Measurements from ENCODE around the gene TUSC2. TPM values are rescaled to one million over a fixed set of nuclear protein-coding genes. Genes with fewer than 3 reads are reported as not detected.
A peak's percentile ranks its signal among the peaks of the same experiment; 100 is the strongest.

Gene TUSC2
- total and polyA plus RNA-seq, 2 of the 13 experiments (the other 11 are each of a cell fraction or from before 2014, with no cell fraction given) = 36.7 to 39.1 TPM

- TF ChIP-seq, protein P1, sequence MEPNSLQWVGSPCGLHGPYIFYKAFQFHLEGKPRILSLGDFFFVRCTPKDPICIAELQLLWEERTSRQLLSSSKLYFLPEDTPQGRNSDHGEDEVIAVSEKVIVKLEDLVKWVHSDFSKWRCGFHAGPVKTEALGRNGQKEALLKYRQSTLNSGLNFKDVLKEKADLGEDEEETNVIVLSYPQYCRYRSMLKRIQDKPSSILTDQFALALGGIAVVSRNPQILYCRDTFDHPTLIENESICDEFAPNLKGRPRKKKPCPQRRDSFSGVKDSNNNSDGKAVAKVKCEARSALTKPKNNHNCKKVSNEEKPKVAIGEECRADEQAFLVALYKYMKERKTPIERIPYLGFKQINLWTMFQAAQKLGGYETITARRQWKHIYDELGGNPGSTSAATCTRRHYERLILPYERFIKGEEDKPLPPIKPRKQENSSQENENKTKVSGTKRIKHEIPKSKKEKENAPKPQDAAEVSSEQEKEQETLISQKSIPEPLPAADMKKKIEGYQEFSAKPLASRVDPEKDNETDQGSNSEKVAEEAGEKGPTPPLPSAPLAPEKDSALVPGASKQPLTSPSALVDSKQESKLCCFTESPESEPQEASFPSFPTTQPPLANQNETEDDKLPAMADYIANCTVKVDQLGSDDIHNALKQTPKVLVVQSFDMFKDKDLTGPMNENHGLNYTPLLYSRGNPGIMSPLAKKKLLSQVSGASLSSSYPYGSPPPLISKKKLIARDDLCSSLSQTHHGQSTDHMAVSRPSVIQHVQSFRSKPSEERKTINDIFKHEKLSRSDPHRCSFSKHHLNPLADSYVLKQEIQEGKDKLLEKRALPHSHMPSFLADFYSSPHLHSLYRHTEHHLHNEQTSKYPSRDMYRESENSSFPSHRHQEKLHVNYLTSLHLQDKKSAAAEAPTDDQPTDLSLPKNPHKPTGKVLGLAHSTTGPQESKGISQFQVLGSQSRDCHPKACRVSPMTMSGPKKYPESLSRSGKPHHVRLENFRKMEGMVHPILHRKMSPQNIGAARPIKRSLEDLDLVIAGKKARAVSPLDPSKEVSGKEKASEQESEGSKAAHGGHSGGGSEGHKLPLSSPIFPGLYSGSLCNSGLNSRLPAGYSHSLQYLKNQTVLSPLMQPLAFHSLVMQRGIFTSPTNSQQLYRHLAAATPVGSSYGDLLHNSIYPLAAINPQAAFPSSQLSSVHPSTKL (CRISPR knock-in tag; IDR thresholded peaks at IDR 0.05) = peak; percentile 36
- TF ChIP-seq ZNF615 (CRISPR knock-in tag; IDR thresholded peaks at IDR 0.05; ENCODE audit: borderline replicate concordance) (no peak), PREB (CRISPR knock-in tag; IDR thresholded peaks at IDR 0.05) (no peak), CCAR2 (optimal IDR thresholded peaks at IDR 0.05; ENCODE audit: low read depth, low read length) (no peak), ZBTB20 (CRISPR knock-in tag; IDR thresholded peaks at IDR 0.05; ENCODE audit: borderline replicate concordance, low read depth) (peak; percentile 44; the same call in 1 of the 2 replicates), ZNF781 (CRISPR knock-in tag; IDR thresholded peaks at IDR 0.05; ENCODE audit: borderline replicate concordance, not compliant biosample characterization) (peak; percentile 92), IRF2 (CRISPR knock-in tag; IDR thresholded peaks at IDR 0.05) (peak; percentile 99), MLLT10 (CRISPR knock-in tag; IDR thresholded peaks at IDR 0.05) (no peak), ZNF598 (CRISPR knock-in tag; IDR thresholded peaks at IDR 0.05; ENCODE audit: borderline replicate concordance) (peak; percentile 70; the same call in 1 of the 2 replicates), SMAD3 (CRISPR knock-in tag; IDR thresholded peaks at IDR 0.05) (no peak), KDM5A (IDR thresholded peaks at IDR 0.05; ENCODE audit: borderline replicate concordance, low read length) (no peak; the same call in none of the 2 replicates), KAT7 (CRISPR knock-in tag; IDR thresholded peaks at IDR 0.05; ENCODE audit: borderline replicate concordance) (peak; percentile 56; the same call in 1 of the 2 replicates), PITX1 (CRISPR knock-in tag; IDR thresholded peaks at IDR 0.05) (peak; percentile 69), SRSF4 (IDR thresholded peaks at IDR 0.05; ENCODE audit: low read depth, low read length, poor library complexity, severe bottlenecking) (no peak), ZNF44 (CRISPR knock-in tag; IDR thresholded peaks at IDR 0.05) (0 out of 2 replicates have a peak, but pooled peaks have one; percentile 80), SATB2 (CRISPR knock-in tag; IDR thresholded peaks at IDR 0.05) (no peak; the same call in 1 of the 2 replicates)
- TF ChIP-seq, protein P2, sequence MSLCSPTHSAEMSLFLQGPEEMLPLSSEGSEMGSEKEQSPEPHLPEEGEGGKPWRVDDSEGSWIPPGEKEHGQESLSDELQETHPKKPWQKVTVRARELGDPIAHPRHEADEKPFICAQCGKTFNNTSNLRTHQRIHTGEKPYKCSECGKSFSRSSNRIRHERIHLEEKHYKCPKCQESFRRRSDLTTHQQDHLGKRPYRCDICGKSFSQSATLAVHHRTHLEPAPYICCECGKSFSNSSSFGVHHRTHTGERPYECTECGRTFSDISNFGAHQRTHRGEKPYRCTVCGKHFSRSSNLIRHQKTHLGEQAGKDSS (CRISPR knock-in tag; IDR thresholded peaks at IDR 0.05; ENCODE audit: borderline replicate concordance, low read depth) = no peak
- TF ChIP-seq, protein P3, sequence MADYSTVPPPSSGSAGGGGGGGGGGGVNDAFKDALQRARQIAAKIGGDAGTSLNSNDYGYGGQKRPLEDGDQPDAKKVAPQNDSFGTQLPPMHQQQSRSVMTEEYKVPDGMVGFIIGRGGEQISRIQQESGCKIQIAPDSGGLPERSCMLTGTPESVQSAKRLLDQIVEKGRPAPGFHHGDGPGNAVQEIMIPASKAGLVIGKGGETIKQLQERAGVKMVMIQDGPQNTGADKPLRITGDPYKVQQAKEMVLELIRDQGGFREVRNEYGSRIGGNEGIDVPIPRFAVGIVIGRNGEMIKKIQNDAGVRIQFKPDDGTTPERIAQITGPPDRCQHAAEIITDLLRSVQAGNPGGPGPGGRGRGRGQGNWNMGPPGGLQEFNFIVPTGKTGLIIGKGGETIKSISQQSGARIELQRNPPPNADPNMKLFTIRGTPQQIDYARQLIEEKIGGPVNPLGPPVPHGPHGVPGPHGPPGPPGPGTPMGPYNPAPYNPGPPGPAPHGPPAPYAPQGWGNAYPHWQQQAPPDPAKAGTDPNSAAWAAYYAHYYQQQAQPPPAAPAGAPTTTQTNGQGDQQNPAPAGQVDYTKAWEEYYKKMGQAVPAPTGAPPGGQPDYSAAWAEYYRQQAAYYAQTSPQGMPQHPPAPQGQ (CRISPR knock-in tag; IDR thresholded peaks at IDR 0.05; ENCODE audit: borderline replicate concordance) = no peak
These were observed 31.1 kb upstream of the TUSC2 start, which contains the start of gene TMEM115 (continued) for GRCh38 chr3:50358911-50359759.

Data from HepG2 (cell line).